Measurements from ENCODE around the gene MAPKAPK3. TPM values are rescaled to one million over a fixed set of nuclear protein-coding genes. Genes with fewer than 3 reads are reported as not detected.

MAPKAPK3 gene
- total and polyA plus RNA-seq, 2 donors (not counting 3 experiments of a cell fraction or from before 2014, with no cell fraction given) = 21.3 to 30.5 TPM

- no peaks in the 10 kb centered on the region for H3K9me1 ChIP-seq (replicated peaks; ENCODE audit: control insufficient read depth, extremely low read depth, insufficient read depth, low read length)
- dilution Hi-C loops (cut with MboI; ENCODE audit: extremely low pct_ligation_motif_present, low sequenced_read_pairs) (no loop called here), intact Hi-C loops (cut with micrococcal nuclease) (loop anchor here (1.0 to 10.0 kb wide), 7 partner anchors 36 to 1059 kb away; partner anchors contain the start of genes MANF, RBM15B and TEX264)
- peak; percentile 77 for DNase-seq (ENCODE audit: low read depth, low spot score)
- FAIRE-seq = peak; percentile 86
- BruUV-seq (replicated peaks) = no TSS peak
- H3K4me2 ChIP-seq (ENCODE audit: insufficient read depth, low read length) = peak overlapping the region; percentile 90
- H3K4me3 ChIP-seq (replicated peaks in 1 of 3; ENCODE audit: insufficient read depth in 1 of 3, low read depth in 1 of 3, low read length in 3 of 3) = peak overlapping the region; percentile 71 to 83 (median 76)
- H4K20me1 ChIP-seq (replicated peaks; ENCODE audit: control insufficient read depth, extremely low read depth, insufficient read depth, low read length) = no peaks in the 10 kb centered on the region
- H3K9me3 ChIP-seq (replicated peaks; ENCODE audit: control insufficient read depth, insufficient read depth, low read length) = no peaks in the 10 kb centered on the region
- H3K36me3 ChIP-seq (ENCODE audit: control insufficient read depth in 2 of 2, extremely low read depth in 1 of 2, insufficient read depth in 2 of 2, low read length in 2 of 2) = no peaks in the 10 kb centered on the region
- no peak overlapping the region for H3K27ac ChIP-seq (ENCODE audit: insufficient read depth, low read depth, low read length)
- POLR2A ChIA-PET = no interaction called here
- H2AFZ ChIP-seq (ENCODE audit: low read depth, low read length) = peak overlapping the region; percentile 99
- CTCF ChIA-PET = interaction anchor here (0.6 to 3.5 kb wide), 37 partner anchors 10 to 1184 kb away, joined by 3 to 65 read pairs (median 4); partner anchors contain the start of genes DCAF1, HEMK1 and MANF
- TF ChIP-seq CTCF (IDR thresholded peaks at IDR 0.05; ENCODE audit: extremely low read depth in 1 of 2, insufficient read depth in 1 of 2, low read depth in 1 of 2, low read length in 2 of 2) (peak; percentile 98 to 99), GATA2 (IDR thresholded peaks at IDR 0.05; ENCODE audit: insufficient read depth, insufficient read length, low read depth, low read length) (no peak)
- H3K4me1 ChIP-seq (ENCODE audit: control insufficient read depth, extremely low read depth, insufficient read depth, low read length) = peaks cover 23% of the 10 kb centered on the region
- H3K27me3 ChIP-seq (ENCODE audit: control insufficient read depth in 2 of 2, insufficient read depth in 2 of 2, low read length in 2 of 2) = no peaks in the 10 kb centered on the region
- H3K9ac ChIP-seq (replicated peaks; ENCODE audit: extremely low read depth, insufficient read depth, low read length) = no peak overlapping the region
- H3K79me2 ChIP-seq (ENCODE audit: control insufficient read depth, insufficient read depth, low read length) = no peaks in the 10 kb centered on the region
Observed at GRCh38 chr3:50616003-50616769, 765 bp upstream of the MAPKAPK3 start.

GRCh38 chr3:50616770-50617095 is 218 bp upstream of the MAPKAPK3 start:
- no peaks in the 10 kb centered on the region for H4K20me1 ChIP-seq (replicated peaks; ENCODE audit: control insufficient read depth, extremely low read depth, insufficient read depth, low read length)
- dilution Hi-C loops (cut with MboI; ENCODE audit: extremely low pct_ligation_motif_present, low sequenced_read_pairs) (no loop called here), intact Hi-C loops (cut with micrococcal nuclease) (loop anchor here (1.0 to 10.0 kb wide), 7 partner anchors 36 to 1058 kb away; partner anchors contain the start of genes MANF, RBM15B and TEX264)
- H3K27ac ChIP-seq (ENCODE audit: insufficient read depth, low read depth, low read length) = no peak overlapping the region
- POLR2A ChIA-PET = no interaction called here
- no TSS peak for BruUV-seq (replicated peaks)
- no peaks in the 10 kb centered on the region for H3K9me1 ChIP-seq (replicated peaks; ENCODE audit: control insufficient read depth, extremely low read depth, insufficient read depth, low read length)
- H3K36me3 ChIP-seq (ENCODE audit: control insufficient read depth in 2 of 2, extremely low read depth in 1 of 2, insufficient read depth in 2 of 2, low read length in 2 of 2) = no peaks in the 10 kb centered on the region
- no peaks in the 10 kb centered on the region for H3K79me2 ChIP-seq (ENCODE audit: control insufficient read depth, insufficient read depth, low read length)
- no peaks in the 10 kb centered on the region for H3K27me3 ChIP-seq (ENCODE audit: control insufficient read depth in 2 of 2, insufficient read depth in 2 of 2, low read length in 2 of 2)
- DNase-seq (ENCODE audit: low read depth, low spot score) = peak; percentile 84
- H2AFZ ChIP-seq (ENCODE audit: low read depth, low read length) = peak overlapping the region; percentile 99
- FAIRE-seq = peak; percentile 86
- CTCF ChIA-PET = interaction anchor here (0.8 to 3.5 kb wide), 24 partner anchors 9 to 1065 kb away, joined by 3 to 65 read pairs (median 6); partner anchors contain the start of genes HEMK1 and MANF
- peak overlapping the region; percentile 71 to 83 (median 76) for H3K4me3 ChIP-seq (replicated peaks in 1 of 3; ENCODE audit: insufficient read depth in 1 of 3, low read depth in 1 of 3, low read length in 3 of 3)
- peak overlapping the region; percentile 90 for H3K4me2 ChIP-seq (ENCODE audit: insufficient read depth, low read length)
- no peak overlapping the region for H3K9ac ChIP-seq (replicated peaks; ENCODE audit: extremely low read depth, insufficient read depth, low read length)
- no peaks in the 10 kb centered on the region for H3K9me3 ChIP-seq (replicated peaks; ENCODE audit: control insufficient read depth, insufficient read depth, low read length)
- peaks cover 22% of the 10 kb centered on the region for H3K4me1 ChIP-seq (ENCODE audit: control insufficient read depth, extremely low read depth, insufficient read depth, low read length)
- no peak for TF ChIP-seq FOS (IDR thresholded peaks at IDR 0.05; ENCODE audit: borderline replicate concordance, insufficient read depth, low read length)
- no peak for TF ChIP-seq JUN (IDR thresholded peaks at IDR 0.05; ENCODE audit: borderline replicate concordance, insufficient read depth, insufficient read length, low read depth)
- peak; percentile 22 for TF ChIP-seq POLR2A (IDR thresholded peaks at IDR 0.05; ENCODE audit: low read depth, low read length)
- TF ChIP-seq POLR2AphosphoS5 (IDR thresholded peaks at IDR 0.05; ENCODE audit: insufficient read depth, low read depth, low read length) = peak; percentile 13
- TF ChIP-seq GATA2 (IDR thresholded peaks at IDR 0.05; ENCODE audit: insufficient read depth, insufficient read length, low read depth, low read length) = no peak

All from endothelial cell of umbilical vein (primary cell).